ENCODE results near the gene PLEKHM2. TPM values are rescaled to one million over a fixed set of nuclear protein-coding genes. Genes with fewer than 3 reads are reported as not detected.

The PLEKHM2 gene
- total RNA-seq, 1 donor from 2014 or later: 61.8 TPM

DNA sequence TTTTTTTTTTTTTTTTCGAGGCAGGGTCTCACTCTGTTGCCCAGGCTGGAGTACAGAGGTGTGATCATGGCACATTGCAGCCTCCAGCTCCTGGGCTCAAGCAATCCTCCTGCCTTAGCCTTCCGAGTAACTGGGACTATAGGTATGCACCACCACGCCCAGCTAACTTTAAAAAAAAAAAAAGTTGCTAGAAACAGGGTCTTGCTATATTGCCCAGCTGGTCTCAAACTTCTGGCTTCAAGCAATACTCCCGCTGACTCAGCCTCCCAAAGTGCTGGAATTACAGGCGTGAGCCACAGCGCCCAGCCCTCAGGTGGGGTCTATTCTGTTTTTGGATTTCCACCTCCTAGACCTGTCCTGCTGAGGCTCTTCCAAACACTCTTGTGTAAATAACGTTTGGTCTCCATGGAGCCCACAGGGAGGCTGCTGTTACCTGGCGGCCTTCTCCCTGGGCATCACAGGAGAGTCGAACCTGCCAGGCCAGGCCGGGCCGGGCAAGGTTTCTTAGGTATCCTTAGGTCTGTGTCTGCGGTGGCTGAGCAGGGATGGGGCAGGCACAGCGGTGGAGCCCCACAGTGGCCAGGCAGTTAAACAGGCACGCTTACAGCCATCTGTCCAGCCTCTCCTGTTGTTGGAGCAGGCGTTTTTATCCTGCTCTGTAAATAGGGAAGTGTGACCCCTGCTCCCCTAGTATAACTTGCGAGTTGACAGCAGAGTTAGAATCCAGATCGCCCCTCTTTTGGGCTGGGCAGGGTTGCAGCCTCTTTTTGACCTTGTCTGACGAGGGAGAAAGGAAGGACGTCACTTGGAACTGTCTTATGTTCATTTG, 18.8 kb downstream of the PLEKHM2 start:
- peak; percentile 23 for DNase-seq

DNA sequence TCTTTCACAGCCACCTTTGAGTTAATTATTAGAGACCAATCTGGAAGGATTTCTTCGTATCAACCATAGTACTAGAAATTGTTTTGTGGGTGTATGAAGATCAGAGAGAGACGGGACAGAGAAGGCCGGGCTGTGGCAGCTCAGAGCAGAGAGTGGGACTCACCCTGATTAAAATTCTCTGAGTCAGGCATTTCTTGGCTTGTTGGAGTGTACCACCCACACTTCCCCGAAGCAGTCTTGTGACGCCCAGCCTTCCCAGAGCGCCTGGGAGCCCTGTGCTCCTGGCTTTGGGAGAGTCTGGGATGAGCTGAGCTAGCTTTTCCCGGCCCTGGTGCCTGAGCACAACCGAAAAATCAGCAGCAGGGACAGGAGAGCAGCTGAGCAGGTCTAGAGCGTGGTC, 19.4 kb downstream of the PLEKHM2 start:
- DNase-seq: peak; percentile 59

DNA sequence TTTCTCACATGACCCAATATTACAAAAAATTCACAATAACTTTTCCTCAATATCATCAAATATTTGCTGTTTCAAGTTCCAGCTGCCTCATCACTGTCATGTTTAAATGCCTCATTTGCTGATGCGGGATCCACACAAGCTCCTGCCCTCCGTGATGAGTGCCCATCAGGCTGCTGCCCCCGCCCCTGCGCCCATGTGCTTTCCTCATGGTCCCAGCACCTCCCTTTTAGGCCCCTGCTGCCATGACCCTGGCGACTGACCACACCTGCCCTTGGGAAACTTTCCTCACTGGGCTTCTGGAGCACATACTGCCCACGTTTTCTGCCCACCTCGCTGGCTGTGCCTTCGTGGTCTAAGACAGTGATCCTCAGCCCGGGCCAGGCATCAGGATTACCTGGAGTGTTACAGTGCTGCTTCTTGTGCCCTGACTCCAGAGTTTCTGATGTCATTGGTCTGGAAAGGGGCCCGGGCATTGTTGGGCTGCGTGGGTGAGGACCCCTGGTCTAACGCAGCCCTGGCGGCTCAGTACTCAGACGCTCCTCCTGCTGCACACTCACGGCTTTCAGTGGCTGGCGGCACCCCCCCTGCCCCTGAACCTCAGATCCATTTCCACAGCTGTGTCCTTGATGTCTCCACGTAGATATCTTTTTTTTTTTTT, 20.5 kb downstream of the PLEKHM2 start:
- no peak for DNase-seq

DNA sequence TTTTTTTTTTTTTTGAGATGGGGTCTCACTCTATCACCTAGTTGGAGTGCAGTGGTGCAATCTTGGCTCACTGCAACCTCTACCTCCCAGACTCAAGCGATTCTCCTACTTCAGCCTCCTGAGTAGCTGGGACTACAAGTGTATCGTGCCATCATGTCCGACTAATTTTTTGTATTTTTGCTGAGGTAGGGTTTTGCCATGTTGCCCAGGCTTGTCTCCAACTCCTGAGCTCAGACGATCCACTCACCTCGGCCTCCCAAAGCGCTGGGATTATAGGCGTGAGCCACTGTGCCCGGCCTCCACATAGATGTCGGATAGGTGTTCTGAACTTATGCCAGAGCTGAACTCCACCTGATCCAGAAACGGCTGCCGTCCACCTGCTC, 21.1 kb downstream of the PLEKHM2 start:
- no peak for DNase-seq

DNA sequence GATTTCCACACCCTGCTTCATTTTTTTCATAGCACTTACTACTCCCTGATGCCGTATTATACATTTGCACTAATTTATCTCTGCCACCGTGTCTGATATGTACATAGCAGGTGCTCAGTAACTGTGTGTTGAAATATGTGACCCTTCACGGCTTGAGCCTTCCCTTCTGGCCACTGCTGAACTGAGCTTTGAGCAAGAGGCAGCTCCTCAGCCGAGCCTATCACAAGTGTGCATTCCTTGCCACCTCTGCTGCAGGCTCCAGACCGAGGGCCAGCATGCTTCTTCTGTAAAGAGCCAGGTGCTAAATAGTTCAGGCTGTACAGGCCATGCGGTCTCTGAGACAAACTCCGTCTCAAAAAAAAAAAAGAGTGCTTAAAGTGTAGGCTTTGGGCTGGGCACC, 22.6 kb downstream of the PLEKHM2 start:
- DNase-seq: no peak

DNA sequence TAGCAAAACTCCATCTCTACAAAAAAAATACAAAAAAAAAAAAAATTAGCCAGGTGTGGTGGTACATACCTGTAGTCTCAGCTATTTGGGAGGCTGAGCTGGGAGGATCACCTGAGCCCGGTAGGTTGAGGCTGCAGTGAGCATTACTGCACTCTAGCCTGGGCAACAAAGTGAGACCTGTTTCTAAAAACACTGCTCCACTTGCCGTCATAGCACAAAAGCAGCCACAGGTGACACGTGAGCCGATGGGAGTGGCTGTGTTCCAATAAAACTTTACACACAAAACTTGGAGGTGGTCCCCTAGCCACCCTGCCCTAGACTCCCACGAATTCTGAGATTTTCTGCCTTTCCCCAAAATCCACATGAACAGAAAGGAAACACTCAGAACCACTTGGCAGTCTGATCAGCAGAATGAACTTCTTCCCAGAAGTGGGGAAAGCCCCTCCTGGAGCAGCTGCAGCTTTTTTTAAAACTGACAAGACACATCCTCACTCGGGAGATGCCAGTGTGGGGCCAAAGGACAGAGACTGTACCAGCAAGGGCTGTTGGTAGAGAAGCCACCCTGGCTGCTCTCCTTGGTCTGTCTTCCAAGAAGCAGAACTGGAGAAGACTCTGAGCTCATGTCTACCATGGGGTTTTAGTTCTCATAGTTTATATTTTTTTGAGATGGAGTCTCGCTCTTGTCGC, 23.3 kb downstream of the PLEKHM2 start:
- DNase-seq: no peak

DNA sequence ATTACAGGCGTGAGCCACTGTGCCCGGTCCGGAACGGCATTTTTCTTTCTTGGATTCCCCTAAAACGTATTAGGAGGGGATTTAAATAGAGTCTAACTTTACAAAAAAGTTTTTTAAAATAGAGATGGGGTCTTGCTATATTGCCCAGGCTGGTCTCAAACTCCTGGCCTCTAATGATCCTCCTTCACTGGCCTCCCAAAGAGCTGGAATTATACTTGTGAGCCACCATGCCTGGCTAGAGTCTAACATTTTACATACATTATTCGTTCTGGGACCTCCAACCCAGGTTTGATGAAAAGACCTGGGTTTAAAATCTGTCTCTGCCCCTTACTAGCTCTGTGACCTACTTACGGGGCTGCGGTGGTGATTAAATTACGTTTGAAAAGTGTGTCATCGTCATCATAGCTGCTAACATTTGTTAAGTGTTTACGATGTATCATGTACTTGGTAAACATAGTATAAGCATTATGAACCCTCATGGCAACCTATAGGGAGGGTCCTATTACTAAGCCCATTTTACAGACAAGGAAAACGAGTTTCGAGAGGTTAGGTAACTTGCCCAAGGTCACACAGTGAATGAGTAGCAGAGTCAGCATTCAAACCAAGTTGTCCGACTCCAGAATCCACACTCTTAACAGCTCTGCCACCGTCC, 24.5 kb downstream of the PLEKHM2 start:
- DNase-seq: no peak

DNA sequence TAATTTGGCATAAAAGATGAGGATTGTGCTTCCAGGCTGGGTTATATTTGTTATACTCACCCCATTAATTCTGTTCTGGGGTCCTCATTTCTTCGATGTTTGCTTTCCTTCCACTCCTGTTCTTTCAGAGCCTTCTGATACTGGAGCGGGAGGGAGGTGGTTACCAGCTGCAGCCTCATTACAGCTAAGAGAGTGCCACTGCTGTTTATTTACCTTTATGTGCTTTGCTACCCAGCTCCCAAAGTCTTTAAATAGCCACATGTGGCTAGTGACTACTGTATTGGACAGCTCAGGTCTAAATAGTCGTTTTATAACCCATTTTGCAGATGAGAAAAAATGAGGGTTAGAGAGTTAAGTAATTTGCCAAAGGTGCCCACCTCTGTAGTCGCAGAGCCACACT, 25.1 kb downstream of the PLEKHM2 start:
- no peak for DNase-seq

DNA sequence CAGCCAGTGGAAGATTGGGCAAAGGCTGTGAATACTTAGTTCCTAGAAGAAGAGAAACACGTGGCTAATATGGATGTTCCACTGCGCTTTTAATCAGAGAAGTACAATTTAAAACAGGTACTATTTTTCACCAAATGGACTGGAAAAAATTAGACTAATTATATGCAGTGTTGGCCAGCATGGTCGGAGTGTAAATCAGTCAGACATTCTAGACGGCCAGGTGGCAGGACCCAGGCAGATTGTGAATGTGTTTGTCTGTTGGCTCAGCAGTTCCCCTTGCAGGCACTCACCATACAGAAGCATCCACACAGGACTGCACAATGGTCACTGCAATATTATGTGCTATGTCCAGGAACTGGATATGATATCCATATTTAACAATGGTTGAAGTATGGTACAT, 28.0 kb downstream of the PLEKHM2 start:
- no peak for DNase-seq

DNA sequence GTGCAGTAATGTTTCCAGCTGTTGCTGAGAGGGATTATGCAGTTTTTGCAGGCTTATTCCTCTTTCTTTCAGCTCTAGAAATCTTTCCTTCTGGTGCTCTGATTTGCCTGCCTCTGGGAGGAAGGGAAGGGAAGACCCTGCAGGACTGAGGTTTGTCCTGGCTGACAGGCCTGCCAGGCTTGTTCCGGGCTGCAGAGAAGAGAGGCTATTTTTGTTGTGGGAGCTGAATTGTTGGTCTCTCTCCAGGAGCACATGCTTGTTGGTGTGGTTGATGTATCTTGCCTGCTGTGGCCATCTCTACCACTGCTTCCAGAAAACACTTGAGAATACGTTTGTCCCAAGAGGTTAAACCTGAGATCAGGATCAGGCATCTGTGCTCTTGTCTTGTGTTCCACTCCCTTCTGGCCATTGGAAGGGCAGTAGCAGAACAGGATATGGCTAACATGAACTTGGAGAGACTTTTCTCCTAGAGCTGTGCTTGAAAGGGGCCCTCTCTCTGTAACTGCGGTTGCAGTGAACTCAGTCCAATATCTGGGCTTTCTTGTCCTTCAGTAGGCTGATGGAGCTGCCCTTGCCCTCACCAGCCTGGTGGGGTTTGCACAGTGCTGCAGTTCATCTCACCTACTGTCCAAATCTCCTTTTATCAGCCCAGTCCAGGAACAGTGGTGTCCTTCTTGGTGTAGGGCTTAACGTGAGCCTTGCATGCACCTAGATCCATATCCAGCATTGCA, 30.5 kb downstream of the PLEKHM2 start:
- DNase-seq: no peak

DNA sequence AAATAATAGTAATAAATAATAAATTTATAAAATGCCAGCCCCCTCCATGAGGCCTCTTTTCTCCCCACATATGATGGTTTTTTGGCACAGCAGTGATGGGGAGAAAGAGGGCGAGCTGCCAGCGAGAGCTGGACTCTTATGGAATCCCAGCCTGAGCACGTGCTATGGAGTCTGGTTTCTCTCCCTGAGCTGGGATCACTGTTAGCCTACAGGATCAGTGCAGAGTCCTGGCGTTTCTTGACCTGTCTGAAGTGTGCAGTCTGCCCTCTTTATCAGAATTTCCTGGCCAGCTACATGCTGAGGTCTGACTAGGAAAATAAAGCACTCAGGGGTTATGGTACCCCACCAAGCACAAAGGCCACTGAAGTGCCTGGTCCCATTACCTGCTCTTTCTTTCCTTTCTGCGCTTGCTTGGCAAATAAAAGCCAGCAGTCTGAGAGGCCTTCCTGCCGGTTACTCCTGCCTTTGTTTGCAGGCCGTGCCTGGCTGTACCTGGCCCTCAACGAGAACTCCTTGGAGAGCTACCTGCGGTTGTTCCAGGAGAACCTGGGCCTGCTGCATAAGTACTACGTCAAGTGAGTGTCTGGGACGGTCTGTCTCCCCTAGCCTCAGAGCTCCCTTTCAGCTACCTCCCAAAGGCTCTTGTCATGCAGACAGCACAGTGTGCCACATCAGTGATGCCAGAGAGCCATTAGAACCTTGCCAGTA, 33.5 kb downstream of the PLEKHM2 start:
- DNase-seq: no peak

DNA sequence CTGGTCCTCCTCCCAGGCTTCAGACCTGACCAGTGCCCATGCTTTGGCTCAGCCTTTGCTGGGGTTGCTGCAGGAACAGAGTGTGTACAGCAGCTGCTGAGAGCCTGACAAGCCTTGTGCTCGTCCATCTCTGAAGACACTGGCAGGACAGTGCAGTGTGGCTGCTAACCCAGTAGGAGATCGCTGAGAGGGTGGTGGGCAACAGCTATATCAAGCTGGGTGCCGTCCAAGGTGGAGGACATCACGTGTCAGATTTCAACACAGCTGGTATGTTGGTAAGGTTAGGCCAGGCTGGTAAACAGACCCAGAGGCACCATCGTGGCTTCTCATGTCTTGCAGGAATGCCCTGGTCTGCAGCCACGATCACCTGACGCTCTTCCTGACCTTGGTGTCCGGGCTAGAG, 34.1 kb downstream of the PLEKHM2 start:
- DNase-seq: no peak

DNA sequence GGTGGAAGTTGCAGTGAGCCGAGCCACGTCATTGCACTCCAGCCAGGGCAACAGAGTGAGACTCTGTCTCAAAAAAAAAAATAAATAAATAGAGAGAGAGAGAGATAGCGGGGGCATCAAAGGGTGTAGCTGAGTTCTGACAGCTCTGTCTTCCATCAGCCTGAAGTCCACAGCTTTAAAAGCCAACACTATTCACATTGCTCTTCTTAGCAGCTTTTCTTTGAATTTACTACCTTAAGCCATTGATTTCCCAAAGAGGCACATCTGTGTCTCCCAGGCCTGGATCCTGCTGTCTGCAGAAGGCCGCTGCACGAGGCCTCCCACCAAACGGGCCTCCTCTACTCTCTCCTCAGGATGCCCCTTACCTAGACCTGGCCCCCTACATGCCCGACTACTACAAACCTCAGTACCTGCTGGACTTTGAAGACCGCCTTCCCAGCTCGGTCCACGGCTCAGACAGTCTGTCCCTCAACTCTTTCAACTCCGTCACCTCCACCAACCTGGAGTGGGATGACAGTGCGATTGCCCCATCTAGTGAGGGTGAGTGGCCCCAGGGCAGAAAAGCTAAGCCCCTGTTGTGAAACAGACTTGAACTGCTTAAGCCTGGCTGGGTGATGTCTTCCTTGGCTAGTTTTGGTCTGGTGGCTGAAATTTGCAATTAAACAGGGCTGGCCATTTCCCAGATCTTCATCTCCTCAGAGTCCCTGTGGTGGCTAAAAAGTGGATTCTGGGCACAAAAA, 35.4 kb downstream of the PLEKHM2 start:
- DNase-seq: no peak

DNA sequence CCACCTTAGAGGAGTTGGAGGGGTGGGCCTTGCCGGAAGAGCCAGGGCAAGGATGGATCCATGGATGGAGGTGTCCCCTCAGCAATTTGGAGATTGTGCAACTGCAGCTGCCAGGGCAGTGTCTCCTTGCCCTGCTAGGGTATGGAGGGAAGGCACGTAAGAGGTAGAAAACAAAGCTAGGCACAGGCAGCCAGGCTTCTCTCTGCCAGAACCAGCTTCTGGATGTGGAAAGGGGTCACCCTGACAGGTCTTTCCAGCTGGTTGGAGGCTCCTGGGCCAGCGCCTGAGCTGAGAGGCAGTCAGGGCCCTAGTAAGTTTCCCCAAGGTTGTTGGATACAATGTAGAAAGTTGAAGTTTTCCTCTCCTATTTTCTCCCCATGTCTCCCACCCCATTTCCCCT, 36.7 kb downstream of the PLEKHM2 start:
- DNase-seq: no peak

DNA sequence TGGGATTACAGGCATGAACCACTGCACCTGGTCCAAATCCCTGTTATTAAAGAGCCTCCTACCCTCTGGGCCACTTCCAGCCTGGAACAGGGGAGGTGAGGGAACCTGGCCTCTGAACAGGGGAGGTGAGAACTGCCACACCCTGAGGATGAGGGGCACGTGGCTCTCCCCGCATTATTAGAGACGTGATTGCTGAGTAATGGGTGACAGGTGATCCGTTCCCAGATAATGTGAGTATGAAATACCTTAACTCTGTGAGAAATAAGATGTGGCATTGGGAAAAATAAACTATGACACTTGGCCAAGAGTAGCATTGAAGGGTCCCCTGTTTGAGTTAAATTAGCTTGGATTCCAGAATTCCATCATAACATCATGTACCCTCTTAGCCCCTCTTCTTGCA, 38.3 kb downstream of the PLEKHM2 start:
- DNase-seq: no peak

DNA sequence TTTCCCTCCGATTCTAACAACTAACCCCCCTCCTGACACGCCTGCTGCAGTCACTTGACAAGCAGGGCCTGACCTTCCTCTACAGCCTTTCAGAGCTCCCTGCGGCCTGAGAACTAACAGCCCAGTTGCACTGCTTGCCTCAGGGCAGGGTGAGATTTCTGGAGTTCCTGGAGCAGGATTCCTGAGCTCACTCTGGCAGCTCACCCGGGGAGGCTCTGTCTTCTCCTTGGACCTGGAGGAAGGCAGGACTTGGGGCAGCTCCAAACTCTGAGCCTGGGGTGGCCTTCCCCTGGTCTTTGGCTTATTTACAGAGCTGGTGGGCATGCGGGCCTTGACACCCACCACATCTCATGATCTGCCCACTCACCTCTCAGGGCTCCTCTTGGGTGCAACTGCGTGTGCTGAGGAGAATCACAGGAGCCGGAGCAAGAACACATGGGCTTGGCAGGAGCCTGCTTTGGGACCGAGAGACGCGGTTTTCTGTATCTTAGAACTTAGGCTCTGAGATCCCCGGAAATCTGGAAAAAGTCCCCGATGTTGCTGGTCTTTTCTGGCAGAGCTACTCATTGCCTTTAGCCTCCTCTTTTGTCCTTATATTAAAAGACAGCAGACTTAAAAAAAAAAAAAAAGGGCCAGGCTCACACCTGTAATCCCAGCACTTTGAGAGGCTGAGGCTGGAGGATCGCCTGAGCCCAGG, 38.9 kb downstream of the PLEKHM2 start:
- no peak for DNase-seq

DNA sequence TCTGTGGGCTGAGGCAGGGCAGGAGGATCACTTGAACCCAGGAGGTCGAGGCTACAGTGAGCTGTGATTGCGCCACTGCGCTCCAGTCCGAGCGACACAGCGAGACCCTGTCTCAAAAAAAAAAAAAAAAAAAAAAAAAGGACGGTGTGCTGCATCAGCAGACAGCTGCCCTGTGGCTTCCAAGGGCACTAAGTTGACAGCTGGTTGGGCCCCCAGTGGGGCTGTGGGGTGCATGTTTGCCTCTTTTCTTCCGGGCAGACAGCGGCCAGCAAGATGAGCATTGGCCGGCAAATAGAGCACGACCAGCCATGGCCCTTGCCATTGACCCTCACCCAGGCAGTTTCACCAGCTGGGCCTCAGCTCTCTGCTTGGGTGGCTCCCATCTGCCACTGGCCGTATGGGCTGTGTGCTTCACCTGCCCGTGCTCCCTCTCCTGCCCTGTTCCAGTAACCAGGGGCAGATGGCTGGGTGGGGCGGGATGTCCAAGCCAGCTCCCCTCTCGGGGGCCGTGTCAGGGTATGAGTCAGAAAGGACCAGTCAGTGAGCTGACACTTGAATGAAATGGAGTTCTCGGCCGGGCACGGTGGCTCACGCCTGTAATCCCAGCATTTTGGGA, 39.6 kb downstream of the PLEKHM2 start:
- no peak for DNase-seq

DNA sequence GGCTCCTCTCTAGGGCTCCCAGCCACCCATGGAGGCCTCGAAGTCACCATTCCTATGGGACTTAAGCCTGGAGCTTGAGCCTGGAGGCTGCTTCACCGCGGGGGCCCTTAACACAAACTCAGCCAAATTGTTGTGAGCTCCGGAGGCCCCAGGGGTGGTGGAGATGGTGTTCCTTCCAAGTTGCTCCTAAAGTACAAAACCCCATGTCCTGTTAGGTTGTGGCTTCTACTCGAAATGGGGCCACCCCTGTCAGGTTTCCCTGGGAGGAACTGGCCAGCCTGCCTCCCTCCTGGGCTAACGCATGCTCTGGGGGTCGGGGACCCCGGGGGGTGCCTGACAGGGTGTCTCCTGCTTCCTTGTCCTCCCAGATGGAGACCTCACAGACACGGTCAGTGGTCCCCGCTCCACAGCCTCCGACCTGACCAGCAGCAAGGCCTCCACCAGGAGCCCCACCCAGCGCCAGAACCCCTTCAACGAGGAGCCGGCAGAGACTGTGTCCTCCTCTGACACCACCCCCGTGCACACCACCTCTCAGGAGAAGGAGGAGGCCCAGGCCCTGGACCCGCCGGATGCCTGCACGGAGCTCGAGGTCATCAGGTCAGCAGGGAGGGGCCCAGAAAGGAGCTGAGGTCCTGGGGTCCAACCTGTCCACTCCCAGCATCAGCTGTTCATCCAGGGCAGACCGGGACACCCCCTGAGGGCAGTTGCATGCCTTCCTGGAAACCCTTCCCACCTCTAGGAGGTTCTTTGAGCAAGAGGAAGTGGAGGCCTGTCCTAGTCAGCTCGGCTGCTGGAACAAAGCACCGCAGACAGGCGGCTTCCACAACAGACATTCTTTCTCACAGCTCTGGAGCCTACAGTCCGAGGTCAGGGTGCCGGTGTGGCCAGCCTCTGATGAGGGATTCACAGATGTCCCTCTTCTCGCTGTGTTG, 41.1 kb downstream of the PLEKHM2 start:
- no peak for DNase-seq

DNA sequence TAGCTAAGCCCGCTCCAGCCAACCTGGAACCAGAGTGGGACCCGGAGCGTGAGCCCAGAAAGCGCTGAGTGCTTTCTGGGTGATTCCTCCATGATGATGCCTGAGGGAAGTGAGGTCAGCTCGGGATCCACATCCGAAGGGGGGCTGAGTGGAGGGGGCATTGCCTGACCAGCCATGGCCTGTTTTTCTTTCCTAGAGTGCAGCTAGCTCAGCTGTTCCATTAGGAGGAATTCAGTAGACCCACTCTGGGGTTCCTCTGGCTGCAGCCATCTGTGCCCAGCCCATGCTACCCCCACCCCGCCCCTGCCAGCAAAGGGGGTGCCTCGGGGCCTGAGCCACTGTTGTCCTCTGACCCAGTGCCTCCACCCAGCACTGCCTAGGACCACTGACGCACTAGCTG, 42.4 kb downstream of the PLEKHM2 start:
- DNase-seq: no peak

Measured in dermis blood vessel endothelial cell (primary cell).